Vagina (tissue), 2 donors: ENCODE measurements around the gene RNF11.

Experiments
- POLR2A ChIP-seq, 2 donors: fragments of 450-650 bp; IDR thresholded peaks; one replicate each; pipeline ENCODE4 v1.6.1; 2017; ENCODE audit warnings: antibody characterized with exemption in 2 of 2, mild to moderate bottlenecking in 2 of 2, moderate library complexity in 2 of 2
- POLR2AphosphoS5 ChIP-seq, 2 donors: sonication (generic); formaldehyde crosslinking; IDR thresholded peaks; one replicate each; pipeline ENCODE4 v1.9.0; 2017; ENCODE audit warnings: antibody characterized with exemption in 2 of 2, mild to moderate bottlenecking in 2 of 2, low read depth in 1 of 2; ENCODE audit not compliant: insufficient read depth in 1 of 2
- TF ChIP-seq, protein P1 (sequence below), 3 experiments: fragments of 450-650 bp in 2 of 3; fragments of 200-600 bp in 1 of 3; sonication (generic) in 1 of 3; IDR thresholded peaks; one replicate each; pipeline ENCODE4 v1.5.1; 2017 to 2019; ENCODE audit warnings: antibody characterized with exemption in 3 of 3, mild to moderate bottlenecking in 2 of 3, moderate library complexity in 2 of 3

GRCh38 chr1:51317798-51318197 is 81.7 kb downstream of the RNF11 start:
- TF ChIP-seq POLR2A (IDR thresholded peaks at IDR 0.05) (no peak), POLR2AphosphoS5 (IDR thresholded peaks at IDR 0.05; ENCODE audit: insufficient read depth in 1 of 2, low read depth in 1 of 2) (no peak)
- TF ChIP-seq, protein P1, sequence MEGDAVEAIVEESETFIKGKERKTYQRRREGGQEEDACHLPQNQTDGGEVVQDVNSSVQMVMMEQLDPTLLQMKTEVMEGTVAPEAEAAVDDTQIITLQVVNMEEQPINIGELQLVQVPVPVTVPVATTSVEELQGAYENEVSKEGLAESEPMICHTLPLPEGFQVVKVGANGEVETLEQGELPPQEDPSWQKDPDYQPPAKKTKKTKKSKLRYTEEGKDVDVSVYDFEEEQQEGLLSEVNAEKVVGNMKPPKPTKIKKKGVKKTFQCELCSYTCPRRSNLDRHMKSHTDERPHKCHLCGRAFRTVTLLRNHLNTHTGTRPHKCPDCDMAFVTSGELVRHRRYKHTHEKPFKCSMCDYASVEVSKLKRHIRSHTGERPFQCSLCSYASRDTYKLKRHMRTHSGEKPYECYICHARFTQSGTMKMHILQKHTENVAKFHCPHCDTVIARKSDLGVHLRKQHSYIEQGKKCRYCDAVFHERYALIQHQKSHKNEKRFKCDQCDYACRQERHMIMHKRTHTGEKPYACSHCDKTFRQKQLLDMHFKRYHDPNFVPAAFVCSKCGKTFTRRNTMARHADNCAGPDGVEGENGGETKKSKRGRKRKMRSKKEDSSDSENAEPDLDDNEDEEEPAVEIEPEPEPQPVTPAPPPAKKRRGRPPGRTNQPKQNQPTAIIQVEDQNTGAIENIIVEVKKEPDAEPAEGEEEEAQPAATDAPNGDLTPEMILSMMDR (IDR thresholded peaks at IDR 0.05) = no peak
